Neutrophil (primary cell): ENCODE results near the gene UQCR10.

Experiments used
- H3K27ac ChIP-seq: fragments of 200-600 bp; sonication (generic); 2 replicates; pipeline ENCODE4 v1.5.1; 2016; ENCODE audit warnings: mild to moderate bottlenecking, moderate library complexity
- H3K27me3 ChIP-seq: fragments of 200-600 bp; sonication (generic); 2 replicates; pipeline ENCODE4 v1.6.0; 2016; ENCODE audit warnings: mild to moderate bottlenecking
- H3K36me3 ChIP-seq: fragments of 200-600 bp; sonication (generic); 2 replicates; pipeline ENCODE4 v1.5.1; 2017
- H3K4me1 ChIP-seq, 2 experiments: fragments of 200-600 bp in 1 of 2; sonication (generic) in 1 of 2; 1 replicate in 1 of 2; 2 replicates in 1 of 2; pipeline versions ENCODE4 v1.5.1 to v1.6.1; 2013 to 2016; ENCODE audit warnings: low read depth in 1 of 2, low read length in 1 of 2, mild to moderate bottlenecking in 1 of 2, moderate library complexity in 1 of 2; ENCODE audit not compliant: control insufficient read depth in 1 of 2, insufficient read depth in 1 of 2
- H3K4me3 ChIP-seq, 2 experiments: fragments of 200-600 bp in 1 of 2; sonication (generic) in 1 of 2; 1 replicate in 1 of 2; 2 replicates in 1 of 2; pipeline ENCODE4 v1.5.1; 2013 to 2016; ENCODE audit warnings: low read depth in 1 of 2, low read length in 1 of 2, mild to moderate bottlenecking in 1 of 2, moderate library complexity in 1 of 2
- H3K9me3 ChIP-seq: fragments of 200-600 bp; sonication (generic); 2 replicates; pipeline ENCODE4 v1.5.1; 2016
- TF ChIP-seq, protein P1 (sequence below): fragments of 200-600 bp; sonication (generic); IDR thresholded peaks from 2 replicates; pipeline ENCODE4 v1.5.1; 2016; ENCODE audit warnings: antibody characterized with exemption

Gene UQCR10

GRCh38 chr22:29720811-29721323 is 46.3 kb upstream of the UQCR10 start:
- H3K36me3 ChIP-seq, result no peaks in the 10 kb centered on the region
- no peaks in the 10 kb centered on the region for H3K9me3 ChIP-seq
- TF ChIP-seq, protein P1, sequence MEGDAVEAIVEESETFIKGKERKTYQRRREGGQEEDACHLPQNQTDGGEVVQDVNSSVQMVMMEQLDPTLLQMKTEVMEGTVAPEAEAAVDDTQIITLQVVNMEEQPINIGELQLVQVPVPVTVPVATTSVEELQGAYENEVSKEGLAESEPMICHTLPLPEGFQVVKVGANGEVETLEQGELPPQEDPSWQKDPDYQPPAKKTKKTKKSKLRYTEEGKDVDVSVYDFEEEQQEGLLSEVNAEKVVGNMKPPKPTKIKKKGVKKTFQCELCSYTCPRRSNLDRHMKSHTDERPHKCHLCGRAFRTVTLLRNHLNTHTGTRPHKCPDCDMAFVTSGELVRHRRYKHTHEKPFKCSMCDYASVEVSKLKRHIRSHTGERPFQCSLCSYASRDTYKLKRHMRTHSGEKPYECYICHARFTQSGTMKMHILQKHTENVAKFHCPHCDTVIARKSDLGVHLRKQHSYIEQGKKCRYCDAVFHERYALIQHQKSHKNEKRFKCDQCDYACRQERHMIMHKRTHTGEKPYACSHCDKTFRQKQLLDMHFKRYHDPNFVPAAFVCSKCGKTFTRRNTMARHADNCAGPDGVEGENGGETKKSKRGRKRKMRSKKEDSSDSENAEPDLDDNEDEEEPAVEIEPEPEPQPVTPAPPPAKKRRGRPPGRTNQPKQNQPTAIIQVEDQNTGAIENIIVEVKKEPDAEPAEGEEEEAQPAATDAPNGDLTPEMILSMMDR, result no peak
- H3K27me3 ChIP-seq, result peaks cover 98% of the 10 kb centered on the region
- H3K27ac ChIP-seq, result no peak overlapping the region
- no peak overlapping the region for H3K4me3 ChIP-seq
- H3K4me1 ChIP-seq, result peaks cover 0 to 8% of the 10 kb centered on the region in 2 experiments

DNA sequence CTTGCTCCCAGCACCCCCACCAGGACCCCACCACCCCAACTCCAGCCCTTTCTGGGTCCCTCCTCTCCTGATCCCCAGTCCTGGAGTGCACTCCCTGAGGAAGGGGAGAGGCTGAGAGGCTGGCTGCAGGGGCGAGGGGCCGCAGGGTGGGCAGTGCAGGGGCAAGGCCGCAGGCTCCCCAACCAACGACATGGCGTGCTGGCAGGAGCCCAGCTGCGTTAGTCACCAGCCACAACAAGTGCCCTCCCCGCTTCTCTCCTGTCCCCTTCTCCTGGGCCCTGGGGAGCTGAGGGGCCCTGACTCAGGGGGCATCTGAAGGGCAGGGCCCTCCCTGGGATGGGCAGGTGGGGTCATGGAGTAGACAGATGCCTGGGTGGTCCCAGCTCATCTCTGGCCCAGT is 45.0 kb upstream of the UQCR10 start:
- H3K4me3 ChIP-seq, result no peak overlapping the region
- TF ChIP-seq, protein P1, result no peak
- no peaks in the 10 kb centered on the region for H3K9me3 ChIP-seq
- H3K27ac ChIP-seq, result no peak overlapping the region
- peaks cover 97% of the 10 kb centered on the region for H3K27me3 ChIP-seq
- H3K36me3 ChIP-seq, result no peaks in the 10 kb centered on the region
- H3K4me1 ChIP-seq, result peaks cover 0 to 8% of the 10 kb centered on the region in 2 experiments

- Histone ChIP-seq H3K4me3 (no peak overlapping the region), H3K27ac (no peak overlapping the region), H3K9me3 (no peaks in the 10 kb centered on the region), H3K27me3 (peaks cover 97% of the 10 kb centered on the region), H3K4me1 (peaks cover 0 to 8% of the 10 kb centered on the region in 2 experiments), H3K36me3 (no peaks in the 10 kb centered on the region)
- TF ChIP-seq, protein P1, result no peak
Observed at GRCh38 chr22:29722587-29722986, 44.6 kb upstream of the UQCR10 start.

- TF ChIP-seq, protein P1, result no peak
- Histone ChIP-seq H3K9me3 (no peaks in the 10 kb centered on the region), H3K36me3 (peaks cover under 1% of the 10 kb centered on the region), H3K27me3 (peaks cover 85% of the 10 kb centered on the region), H3K4me1 (peaks cover 0 to 8% of the 10 kb centered on the region in 2 experiments), H3K27ac (no peak overlapping the region), H3K4me3 (no peak overlapping the region)
Observed at GRCh38 chr22:29723766-29724165, 43.4 kb upstream of the UQCR10 start.

DNA sequence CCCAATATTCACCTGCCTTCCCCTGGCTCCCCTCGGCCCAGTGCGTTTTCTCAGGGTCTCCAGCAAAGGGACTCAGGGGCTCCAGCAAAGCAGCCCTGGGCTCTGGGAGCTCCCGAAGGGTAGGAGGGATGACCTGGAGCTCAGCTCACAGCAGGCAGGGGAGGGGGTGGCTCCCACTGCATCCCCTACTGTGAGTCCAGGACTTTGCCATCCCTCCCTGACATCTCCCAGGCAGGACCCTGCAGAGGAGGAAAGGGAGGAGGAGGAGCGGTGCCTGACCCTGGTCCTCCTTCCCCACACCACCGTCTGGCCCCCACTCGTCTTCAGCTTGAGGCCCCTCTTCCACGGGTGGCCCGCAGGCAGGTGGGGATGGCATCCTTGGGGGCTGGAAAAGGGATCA is 42.3 kb upstream of the UQCR10 start:
- TF ChIP-seq, protein P1, result no peak
- Histone ChIP-seq H3K9me3 (no peaks in the 10 kb centered on the region), H3K27me3 (peaks cover 75% of the 10 kb centered on the region), H3K36me3 (peaks cover 11% of the 10 kb centered on the region), H3K4me3 (no peak overlapping the region), H3K4me1 (peaks cover 0 to 8% of the 10 kb centered on the region in 2 experiments), H3K27ac (no peak overlapping the region)

GRCh38 chr22:29726106-29726505 is 41.1 kb upstream of the UQCR10 start:
- no peaks in the 10 kb centered on the region for H3K4me1 ChIP-seq
- H3K27ac ChIP-seq, result no peak overlapping the region
- peaks cover 24% of the 10 kb centered on the region for H3K36me3 ChIP-seq
- TF ChIP-seq, protein P1, result no peak
- H3K9me3 ChIP-seq, result no peaks in the 10 kb centered on the region
- H3K27me3 ChIP-seq, result peaks cover 64% of the 10 kb centered on the region
- no peak overlapping the region for H3K4me3 ChIP-seq
